Uterus (tissue), 4 donors: ENCODE data around the gene LPP. TPM values are rescaled to one million over a fixed set of nuclear protein-coding genes. Genes with fewer than 3 reads are reported as not detected.

Experiments
- DNase-seq, 2 donors: peaks; one replicate each; pipeline ENCODE4 v3.0.0-alpha.2; 2019 to 2020
- H3K27ac ChIP-seq, 2 donors: fragments of 200-600 bp; sonication (generic); 1 replicate in 1 of 2; 2 replicates in 1 of 2; pipeline ENCODE4 v1.5.1; 2016 to 2018
- H3K27me3 ChIP-seq, 2 donors: fragments of 200-600 bp; sonication (generic); one replicate each; pipeline ENCODE4 v1.5.1; 2018 to 2019; ENCODE audit warnings: control low read depth in 1 of 2
- H3K36me3 ChIP-seq, 2 donors: fragments of 200-600 bp; sonication (generic); one replicate each; pipeline ENCODE4 v1.5.1; 2019; ENCODE audit warnings: control low read depth in 1 of 2
- H3K4me1 ChIP-seq, 2 donors: fragments of 200-600 bp; sonication (generic); one replicate each; pipeline ENCODE4 v1.5.1; 2018 to 2019; ENCODE audit warnings: control low read depth in 1 of 2
- H3K4me3 ChIP-seq, 2 donors: fragments of 200-600 bp; sonication (generic); 1 replicate in 1 of 2; 2 replicates in 1 of 2; pipeline ENCODE4 v1.5.1; 2018 to 2019; ENCODE audit warnings: mild to moderate bottlenecking in 1 of 2
- H3K9me3 ChIP-seq, 2 donors: fragments of 200-600 bp; sonication (generic); one replicate each; pipeline ENCODE4 v1.5.1; 2019; ENCODE audit warnings: control low read depth in 1 of 2
- CTCF ChIP-seq, 4 experiments: fragments of 200-600 bp in 2 of 4; fragments of 450-650 bp in 2 of 4; sonication (generic) in 2 of 4; IDR thresholded peaks; one replicate each; pipeline ENCODE4 v1.5.1; 2016 to 2019; ENCODE audit warnings: antibody characterized with exemption in 4 of 4, mild to moderate bottlenecking in 2 of 4, moderate library complexity in 1 of 4
- POLR2A ChIP-seq, 2 donors: fragments of 450-650 bp; IDR thresholded peaks; one replicate each; pipeline ENCODE4 v1.6.1; 2016; ENCODE audit warnings: antibody characterized with exemption in 2 of 2, mild to moderate bottlenecking in 1 of 2, moderate library complexity in 1 of 2
- intact Hi-C: fragments of 100-400 bp; cut with DNase I; formaldehyde crosslinking; loops from one replicate; pipeline ENCODE4 v1.15.1; 2023; ENCODE audit warnings: low total_unique reads
- total RNA-seq, 4 donors: library from RNA; depleted of rRNA in 3 of 4; stranded (reverse); fragments of >200 nt in 3 of 4; gene quantifications; one replicate each; pipeline versions ENCODE4 v1.1.0 to v1.2.4, GENCODE V29; 2014 to 2023
- donor health status: DM: yes; HTN: yes; CAD: no.

Gene LPP
- total RNA-seq, 4 donors from 2014 or later, result 180 to 1,374 (median 712) TPM

DNA sequence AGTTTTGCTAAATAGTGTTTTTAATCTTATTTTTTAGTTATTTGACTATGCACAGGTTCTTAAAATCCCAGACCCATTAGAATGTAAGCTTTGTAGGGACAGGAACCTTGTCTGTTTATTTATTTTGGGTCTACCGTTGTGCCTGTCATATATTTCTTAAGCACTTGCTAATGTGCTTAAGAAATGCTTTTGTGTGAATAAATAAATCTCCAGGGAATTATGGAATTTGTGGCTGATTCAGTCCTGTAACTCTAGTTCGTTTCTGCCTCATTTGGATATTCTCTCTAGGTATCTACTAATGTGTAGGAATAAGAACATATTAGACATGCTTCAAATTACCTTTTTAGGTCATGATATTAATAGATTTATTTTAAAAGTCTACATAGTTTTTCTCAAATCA is 161.6 kb downstream of the LPP start:
- no peaks in the 10 kb centered on the region for H3K27me3 ChIP-seq
- peak overlapping the region in 1 of 2 donors; percentile 20 for H3K27ac ChIP-seq
- intact Hi-C loops, result no loop called here
- H3K4me3 ChIP-seq, result no peak overlapping the region
- no peaks in the 10 kb centered on the region for H3K36me3 ChIP-seq
- no peak for DNase-seq
- peaks cover 0 to 7% of the 10 kb centered on the region in 2 donors for H3K4me1 ChIP-seq
- H3K9me3 ChIP-seq, result no peaks in the 10 kb centered on the region
- TF ChIP-seq CTCF (IDR thresholded peaks at IDR 0.05), result no peak
- TF ChIP-seq POLR2A (IDR thresholded peaks at IDR 0.05), result no peak

- H3K27me3 ChIP-seq, result no peaks in the 10 kb centered on the region
- intact Hi-C loops, result no loop called here
- no peak for DNase-seq
- no peak overlapping the region for H3K4me3 ChIP-seq
- no peaks in the 10 kb centered on the region for H3K36me3 ChIP-seq
- peak overlapping the region; percentile 20 to 30 for H3K27ac ChIP-seq
- TF ChIP-seq POLR2A (IDR thresholded peaks at IDR 0.05) (no peak), CTCF (IDR thresholded peaks at IDR 0.05) (no peak)
- H3K9me3 ChIP-seq, result no peaks in the 10 kb centered on the region
- H3K4me1 ChIP-seq, result peaks cover 0 to 7% of the 10 kb centered on the region in 2 donors
These were observed 162.2 kb downstream of the LPP start for GRCh38 chr3:188316021-188316722.

DNA sequence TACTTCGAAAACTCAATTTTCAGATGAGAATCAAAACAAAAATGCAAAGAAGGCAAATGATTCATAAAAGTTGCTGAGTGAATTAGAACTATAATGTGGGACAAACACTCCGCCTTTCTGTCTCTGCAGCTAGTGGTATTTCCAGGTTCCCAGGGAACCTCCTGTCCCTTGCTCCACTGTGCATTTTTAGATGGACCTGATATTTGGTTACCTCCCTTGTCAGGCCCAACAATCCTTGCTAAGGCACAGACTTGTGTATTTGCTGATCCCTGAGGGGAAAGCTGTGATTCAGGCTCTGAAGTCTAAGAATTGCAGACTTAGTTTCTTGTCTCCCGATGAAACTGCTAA is 162.7 kb downstream of the LPP start:
- H3K36me3 ChIP-seq, result no peaks in the 10 kb centered on the region
- DNase-seq, result no peak
- H3K27ac ChIP-seq, result peak overlapping the region in 1 of 2 donors; percentile 30
- H3K9me3 ChIP-seq, result no peaks in the 10 kb centered on the region
- intact Hi-C loops, result no loop called here
- H3K4me1 ChIP-seq, result peaks cover 0 to 7% of the 10 kb centered on the region in 2 donors
- H3K27me3 ChIP-seq, result no peaks in the 10 kb centered on the region
- TF ChIP-seq CTCF (IDR thresholded peaks at IDR 0.05) (no peak), POLR2A (IDR thresholded peaks at IDR 0.05) (no peak)
- no peak overlapping the region for H3K4me3 ChIP-seq

- H3K4me1 ChIP-seq, result peaks cover 0 to 7% of the 10 kb centered on the region in 2 donors
- H3K27ac ChIP-seq, result no peak overlapping the region
- H3K9me3 ChIP-seq, result no peaks in the 10 kb centered on the region
- DNase-seq, result no peak
- H3K27me3 ChIP-seq, result no peaks in the 10 kb centered on the region
- H3K4me3 ChIP-seq, result no peak overlapping the region
- TF ChIP-seq POLR2A (IDR thresholded peaks at IDR 0.05), result no peak
- TF ChIP-seq CTCF (IDR thresholded peaks at IDR 0.05), result no peak
- intact Hi-C loops, result no loop called here
- no peaks in the 10 kb centered on the region for H3K36me3 ChIP-seq
These were observed 165.6 kb downstream of the LPP start for GRCh38 chr3:188319569-188319968.

DNA sequence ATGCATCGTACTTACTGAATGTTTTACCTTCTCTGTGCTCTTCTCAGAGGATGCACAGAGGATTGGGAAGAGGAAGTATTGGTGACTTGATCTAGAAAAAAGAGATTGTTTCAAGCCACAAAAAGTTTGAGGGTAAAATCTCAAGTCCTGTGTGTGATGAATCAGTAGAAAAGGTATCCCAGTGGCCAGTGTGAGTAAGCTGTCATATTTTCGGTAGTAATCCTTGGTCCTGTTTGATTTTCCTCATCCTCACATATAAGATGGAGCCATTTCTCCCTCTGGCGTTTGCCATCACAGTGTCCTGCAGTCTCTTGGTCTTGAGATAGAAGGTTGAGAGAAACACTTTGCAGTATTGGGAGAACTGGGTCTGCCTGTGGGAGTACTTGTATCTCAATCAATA is 166.8 kb downstream of the LPP start:
- H3K27ac ChIP-seq, result no peak overlapping the region
- no peaks in the 10 kb centered on the region for H3K36me3 ChIP-seq
- TF ChIP-seq CTCF (IDR thresholded peaks at IDR 0.05) (no peak), POLR2A (IDR thresholded peaks at IDR 0.05) (no peak)
- peaks cover 0 to 8% of the 10 kb centered on the region in 2 donors for H3K4me1 ChIP-seq
- no peaks in the 10 kb centered on the region for H3K9me3 ChIP-seq
- no peaks in the 10 kb centered on the region for H3K27me3 ChIP-seq
- no peak for DNase-seq
- no peak overlapping the region for H3K4me3 ChIP-seq
- intact Hi-C loops, result no loop called here
